Measurements from ENCODE around the gene SLC30A1. TPM values are rescaled to one million over a fixed set of nuclear protein-coding genes. Genes with fewer than 3 reads are reported as not detected.

The SLC30A1 gene
- total RNA-seq, 1 experiment from 2014 or later = 9.7 TPM

GRCh38 chr1:211534545-211535291 lies 44.2 kb downstream of the SLC30A1 start:
- Histone ChIP-seq H3K9me3 (ENCODE audit: control insufficient read depth in 1 of 2, insufficient read depth in 1 of 2, low read depth in 1 of 2, low read length in 2 of 2) (no peaks in the 10 kb centered on the region), H3K4me2 (ENCODE audit: low read length) (no peak overlapping the region), H3K79me2 (ENCODE audit: insufficient read depth, low read length) (no peaks in the 10 kb centered on the region), H3K27ac (ENCODE audit: low read depth, low read length) (no peak overlapping the region), H4K20me1 (ENCODE audit: insufficient read depth) (no peaks in the 10 kb centered on the region), H3K36me3 (ENCODE audit: control insufficient read depth in 1 of 2, insufficient read depth in 2 of 2, low read length in 2 of 2) (no peaks in the 10 kb centered on the region), H3K4me3 (replicated peaks in 1 of 2; ENCODE audit: low read depth in 1 of 2, low read length in 2 of 2) (no peak overlapping the region), H3K4me1 (ENCODE audit: control insufficient read depth in 1 of 2, insufficient read depth in 2 of 2, low read length in 2 of 2) (peaks cover 0 to 3% of the 10 kb centered on the region in 2 experiments; a peak in 2 of 4 replicates), H3K27me3 (ENCODE audit: insufficient read depth, low read length) (peaks cover 7% of the 10 kb centered on the region; the same call in 1 of the 2 replicates), H3K9ac (ENCODE audit: low read length) (no peak overlapping the region), H3K9me2 (ENCODE audit: insufficient read depth) (no peaks in the 10 kb centered on the region), H2AFZ (ENCODE audit: low read depth, low read length, poor library complexity, severe bottlenecking) (no peak overlapping the region)
- ATAC-seq (no peak), DNase-seq (ENCODE audit: low read depth, low spot score) (no peak)
- BruUV-seq (replicated peaks) = no TSS peak
- intact Hi-C loops (cut with micrococcal nuclease) = no loop called here
- TF ChIP-seq CTCF (IDR thresholded peaks at IDR 0.05 in 2 of 3, conservative IDR thresholded peaks at IDR 0.05 in 1 of 3; ENCODE audit: borderline replicate concordance in 1 of 3, insufficient read depth in 1 of 3, low read depth in 2 of 3, low read length in 2 of 3) = no peak
- no peak for TF ChIP-seq REST (IDR thresholded peaks at IDR 0.05; ENCODE audit: low read depth)
- TF ChIP-seq ZNF274 (IDR thresholded peaks at IDR 0.05; ENCODE audit: low read depth, low read length) = no peak
- ChIA-PET CTCF (no interaction called here), RAD21 (ENCODE audit: low non-redundant PET in 1 of 2, low total read pairs in 2 of 2, uncharacterized antibody in 2 of 2, unreplicated experiment in 2 of 2) (no interaction called here), POLR2A (no interaction called here)

All from HCT116 (cell line).